NOMO-1 (cell line): ENCODE results near the gene TSPAN3.

Source experiments
- DNase-seq, 2 experiments: peaks; one replicate each; lab custom pipeline; 2025; ENCODE audit not compliant: unreplicated experiment in 2 of 2; lab: John Stamatoyannopoulos, UW

The TSPAN3 gene

GRCh38 chr15:77012868-77013267, 58.0 kb downstream of the TSPAN3 start:
- no peak for DNase-seq

DNA sequence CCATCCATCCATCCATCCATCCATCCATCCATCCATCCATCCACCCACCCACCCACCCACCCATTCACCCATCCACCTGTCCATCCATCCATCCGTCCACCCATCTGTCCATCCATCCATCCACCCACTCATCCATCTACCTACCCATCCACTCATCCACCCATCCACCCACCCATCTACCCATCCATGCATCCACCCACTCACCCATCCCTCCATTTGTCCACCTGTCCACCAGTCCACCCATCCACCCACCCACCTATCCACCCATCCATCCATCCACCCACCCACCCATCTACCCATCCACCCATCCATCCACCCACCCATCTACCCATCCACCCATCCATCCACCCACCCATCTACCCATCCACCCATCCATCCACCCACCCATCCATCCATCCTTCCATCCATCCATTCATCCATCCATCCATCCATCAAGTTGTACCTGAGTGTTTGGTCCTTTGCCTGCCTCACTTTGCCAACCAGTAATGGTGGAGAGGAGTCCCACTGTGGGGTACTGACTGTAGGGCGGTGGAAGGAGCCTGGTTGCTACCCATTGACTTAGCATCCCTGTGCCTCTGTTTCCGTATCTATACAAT, 58.7 kb downstream of the TSPAN3 start:
- no peak for DNase-seq

DNA sequence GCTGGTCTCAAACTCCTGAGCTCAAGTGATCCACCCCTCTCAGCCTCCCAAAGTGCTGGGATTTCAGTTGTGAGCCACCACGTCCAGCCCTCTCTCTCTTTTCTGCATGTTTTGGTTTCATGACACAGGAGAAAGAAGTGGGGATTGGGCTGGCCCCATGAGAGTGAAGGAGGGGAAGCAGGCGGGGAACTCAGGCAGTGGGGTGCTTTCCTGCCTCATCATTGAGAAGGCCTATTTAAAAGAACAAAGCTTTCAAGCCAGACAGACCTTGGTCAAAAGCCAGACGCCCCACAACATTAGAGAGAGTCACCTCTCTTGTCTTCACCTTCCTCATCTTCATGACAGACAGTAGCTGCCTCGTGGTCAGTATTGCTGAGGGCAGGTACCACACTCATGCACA, 60.1 kb downstream of the TSPAN3 start:
- no peak for DNase-seq

- no peak for DNase-seq
Measured at GRCh38 chr15:77010312-77010686, 60.6 kb downstream of the TSPAN3 start.

GRCh38 chr15:77009646-77010311, 61.1 kb downstream of the TSPAN3 start:
- no peak for DNase-seq

DNA sequence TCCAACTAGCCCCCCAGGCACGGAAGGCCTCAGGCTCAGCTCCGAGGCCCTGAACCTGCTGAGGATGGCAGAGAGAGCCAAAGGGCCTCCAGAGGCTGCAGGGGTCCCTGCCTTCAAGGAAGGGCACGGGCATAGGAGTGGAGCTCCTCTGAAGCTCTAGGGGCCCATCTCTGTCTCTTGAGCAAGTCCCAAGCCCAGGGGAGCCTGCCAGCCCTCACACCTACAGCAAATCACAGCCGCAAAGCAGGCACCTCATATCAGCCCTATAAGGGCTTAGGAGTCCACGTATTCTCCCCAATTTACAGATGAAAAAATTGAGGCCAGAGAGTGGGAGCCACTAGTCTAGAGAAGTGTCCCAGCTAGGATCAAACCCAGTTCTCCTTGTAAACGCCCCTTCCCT, 61.7 kb downstream of the TSPAN3 start:
- no peak for DNase-seq

- peak; percentile 85 for DNase-seq
Measured at GRCh38 chr15:77004189-77004588, 66.7 kb downstream of the TSPAN3 start.

GRCh38 chr15:77002954-77003912, 67.7 kb downstream of the TSPAN3 start:
- DNase-seq = peak; percentile 91 to 93

GRCh38 chr15:77002436-77002835, 68.5 kb downstream of the TSPAN3 start:
- no peak for DNase-seq

- DNase-seq = no peak
Measured at GRCh38 chr15:77001966-77002365, 68.9 kb downstream of the TSPAN3 start.

- DNase-seq = no peak
Measured at GRCh38 chr15:77001351-77001750, 69.6 kb downstream of the TSPAN3 start.

- DNase-seq = no peak
Measured at GRCh38 chr15:76999996-77000395, 70.9 kb downstream of the TSPAN3 start.

GRCh38 chr15:76998663-76999285, 72.1 kb downstream of the TSPAN3 start:
- DNase-seq = no peak

GRCh38 chr15:76996526-76997401, 74.1 kb downstream of the TSPAN3 start:
- no peak for DNase-seq

DNA sequence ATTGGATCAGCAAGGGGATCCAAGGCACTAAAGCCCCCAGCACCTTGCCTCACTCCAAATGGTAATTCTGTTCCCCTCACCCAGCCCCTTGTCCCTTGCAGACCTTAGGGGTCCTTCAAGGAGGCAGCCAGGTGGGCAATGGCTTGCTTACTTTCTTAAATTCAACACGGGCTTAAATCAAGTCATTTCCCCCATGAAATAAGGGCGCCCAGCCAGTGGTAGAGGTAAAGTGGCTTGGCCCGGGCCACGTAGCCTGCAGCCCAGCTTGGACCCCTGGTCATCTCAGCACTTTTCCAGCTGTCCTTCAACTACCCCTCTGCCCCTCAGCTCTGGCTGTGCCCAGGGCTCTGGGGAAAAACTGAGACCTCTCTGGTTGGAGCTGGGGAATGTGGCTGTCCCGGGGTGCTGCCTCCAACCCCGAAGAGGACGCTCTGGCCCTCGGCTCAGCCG, 74.8 kb downstream of the TSPAN3 start:
- no peak for DNase-seq

DNA sequence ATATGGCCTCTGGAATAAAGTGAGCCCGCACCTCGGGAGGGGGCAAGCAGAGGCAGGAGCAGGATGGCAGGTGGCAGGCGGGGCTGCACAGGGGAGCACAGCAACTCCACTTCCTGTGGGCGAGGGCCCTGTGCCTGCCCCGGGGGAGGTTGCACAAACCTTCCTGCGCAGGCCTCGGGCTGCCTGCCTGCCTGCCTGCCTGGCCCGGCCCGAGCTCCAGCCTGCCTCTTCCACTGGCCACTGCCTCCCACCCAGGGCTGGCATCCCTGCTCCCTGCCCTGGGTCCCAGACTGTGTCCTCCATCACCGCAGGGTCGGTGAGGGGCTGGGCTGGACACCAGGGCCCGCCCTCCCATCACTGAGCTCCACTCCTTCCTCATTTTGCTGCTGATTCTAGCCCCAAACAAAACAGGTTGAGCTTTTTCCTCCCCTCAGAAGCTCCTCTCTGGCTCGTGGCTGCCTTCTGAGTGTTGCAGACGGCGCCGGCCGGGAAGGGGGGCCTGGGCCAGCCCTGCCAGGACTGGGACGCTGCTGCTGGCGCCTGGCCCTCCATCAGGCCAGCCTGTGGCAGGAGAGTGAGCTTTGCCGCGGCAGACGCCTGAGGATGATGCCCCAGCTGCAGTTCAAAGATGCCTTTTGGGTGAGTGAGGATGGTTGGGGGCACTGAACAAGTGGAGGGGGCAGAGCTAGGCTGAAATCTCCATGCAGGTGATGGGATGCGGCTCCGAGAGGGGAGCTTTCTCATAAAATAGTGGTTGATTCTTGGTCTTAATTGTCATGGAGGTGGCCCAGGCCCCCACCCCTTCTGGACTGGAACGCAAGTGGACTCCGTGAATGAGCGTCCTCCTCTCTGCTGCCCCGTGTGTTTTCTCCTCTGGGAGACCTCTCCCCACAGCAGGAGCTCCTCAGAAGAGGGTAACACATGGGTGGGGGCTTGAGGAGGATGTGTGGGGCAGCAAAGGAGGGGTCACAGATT, 75.7 kb downstream of the TSPAN3 start, which contains the start of gene PSTPIP1:
TSS of gene PSTPIP1 (plus strand) at position 156 of the 975 bp plus-strand sequence. CDS start at position 604, 448 bp downstream.
- DNase-seq = peak; percentile 72 to 85

- no peak for DNase-seq
Measured at GRCh38 chr15:76994496-76994895, 76.4 kb downstream of the TSPAN3 start.

DNA sequence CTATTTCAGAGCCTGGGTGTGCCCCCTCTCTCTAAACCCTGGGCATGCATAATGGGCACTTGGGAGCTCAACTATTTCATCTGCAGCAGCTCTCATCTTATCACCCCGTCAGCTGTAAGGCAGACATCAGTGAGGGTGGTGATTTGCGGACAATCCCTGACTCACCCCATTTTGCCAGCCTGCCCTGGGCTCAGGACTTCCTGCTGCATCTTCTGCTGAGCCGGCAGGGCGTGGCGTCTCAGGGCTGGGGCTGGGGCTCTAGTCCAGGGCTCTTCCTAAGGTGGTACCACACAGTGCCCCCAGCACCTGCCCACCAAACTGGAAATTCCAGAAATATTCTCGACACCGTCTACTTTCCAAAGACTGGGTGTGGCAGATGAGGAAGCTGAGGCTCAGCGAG, 76.9 kb downstream of the TSPAN3 start:
- DNase-seq = peak; percentile 67 to 82
